Keratinocyte (primary cell): ENCODE results near the gene SF3A1. TPM values are rescaled to one million over a fixed set of nuclear protein-coding genes. Genes with fewer than 3 reads are reported as not detected.

Source experiments
- DNase-seq: peaks from one replicate; pipeline ENCODE4 v3.0.0-alpha.2; 2011; ENCODE audit warnings: low read depth, missing footprints, low spot score
- FAIRE-seq: peaks from 2 replicates; lab custom pipeline; 2011; peaks lifted over from hg19 to GRCh38; lab: Jason Lieb, UNC
- H2AFZ ChIP-seq: 2 replicates; pipeline ENCODE4 v1.6.0; 2012; ENCODE audit warnings: low read length, control low read depth, inconsistent platforms; ENCODE audit not compliant: control insufficient read depth
- H3K27ac ChIP-seq: 2 replicates; pipeline ENCODE4 v1.5.1; 2011; ENCODE audit warnings: low read length; ENCODE audit not compliant: control insufficient read depth, insufficient read depth
- H3K27me3 ChIP-seq: 3 replicates; pipeline ENCODE4 v1.6.0; 2011; ENCODE audit warnings: low read length; ENCODE audit not compliant: control insufficient read depth, insufficient read depth; ENCODE audit errors: extremely low read depth
- H3K36me3 ChIP-seq, 2 experiments: 2 replicates in 1 of 2; 3 replicates in 1 of 2; pipeline ENCODE4 v1.5.1; 2011; ENCODE audit warnings: low read length in 2 of 2, mild to moderate bottlenecking in 1 of 2; ENCODE audit not compliant: control insufficient read depth in 2 of 2, insufficient read depth in 2 of 2; ENCODE audit errors: extremely low read depth in 1 of 2
- H3K4me1 ChIP-seq: 3 replicates; pipeline ENCODE4 v1.5.1; 2011; ENCODE audit warnings: low read length; ENCODE audit not compliant: control insufficient read depth, insufficient read depth; ENCODE audit errors: extremely low read depth
- H3K4me2 ChIP-seq: 3 replicates; pipeline ENCODE4 v1.6.0; 2011; ENCODE audit warnings: low read depth, low read length; ENCODE audit not compliant: control insufficient read depth, insufficient read depth; ENCODE audit errors: extremely low read depth
- H3K4me3 ChIP-seq, 3 experiments: fragments of 200-600 bp in 1 of 3; sonication (generic) in 1 of 3; 2 replicates in 2 of 3; 3 replicates in 1 of 3; pipeline ENCODE4 v1.5.1; 2011 to 2016; ENCODE audit warnings: low read length in 3 of 3, mild to moderate bottlenecking in 3 of 3, control low read depth in 2 of 3, inconsistent platforms in 1 of 3, low read depth in 1 of 3, mixed read lengths in 1 of 3, mixed run types in 1 of 3, moderate library complexity in 1 of 3; ENCODE audit not compliant: control insufficient read depth in 2 of 3, insufficient read depth in 2 of 3; ENCODE audit errors: extremely low read depth in 1 of 3
- H3K79me2 ChIP-seq: 2 replicates; pipeline ENCODE4 v1.6.0; 2012; ENCODE audit warnings: low read length; ENCODE audit not compliant: control insufficient read depth, insufficient read depth
- H3K9ac ChIP-seq: 3 replicates; pipeline ENCODE4 v1.6.0; 2011; ENCODE audit warnings: low read length; ENCODE audit not compliant: control insufficient read depth, insufficient read depth; ENCODE audit errors: extremely low read depth
- H3K9me1 ChIP-seq: 3 replicates; pipeline ENCODE4 v1.6.0; 2011; ENCODE audit warnings: low read length; ENCODE audit not compliant: control insufficient read depth, insufficient read depth; ENCODE audit errors: extremely low read depth
- H3K9me3 ChIP-seq: 2 replicates; pipeline ENCODE4 v1.5.1; 2012; ENCODE audit warnings: low read depth, low read length; ENCODE audit not compliant: control insufficient read depth
- H4K20me1 ChIP-seq: 3 replicates; pipeline ENCODE4 v1.6.0; 2011; ENCODE audit warnings: low read length; ENCODE audit not compliant: control insufficient read depth, insufficient read depth; ENCODE audit errors: extremely low read depth
- EZH2 ChIP-seq: IDR thresholded peaks from one replicate; pipeline ENCODE4 v1.6.1; 2012; ENCODE audit warnings: inconsistent platforms, mild to moderate bottlenecking, low read length, moderate library complexity
- dilution Hi-C: fragments of 300-500 bp; cut with MboI; formaldehyde crosslinking; loops from one replicate; pipeline ENCODE4 v1.7.0; 2020; ENCODE audit warnings: low sequenced_read_pairs; ENCODE audit not compliant: extremely low pct_ligation_motif_present
- polyA plus RNA-seq, 5 experiments: library from polyadenylated mRNA; depleted of rRNA in 3 of 5; stranded (reverse) in 3 of 5; stranded (forward) in 1 of 5; unstranded in 1 of 5; fragments of >200 nt; gene quantifications; 1 replicate in 1 of 5; 2 replicates in 3 of 5; 3 replicates in 1 of 5; pipeline versions ENCODE4 v1.2.1 to v1.2.3, GENCODE V29; 2011 to 2012; ENCODE audit warnings: missing spikeins in 2 of 5, low read depth in 1 of 5, low replicate concordance in 1 of 5
- TF ChIP-seq, protein P1 (sequence below), 3 experiments: IDR thresholded peaks in 1 of 3; conservative IDR thresholded peaks in 1 of 3; optimal IDR thresholded peaks in 1 of 3; 2 replicates in 2 of 3; 3 replicates in 1 of 3; pipeline versions ENCODE3 to v1.5.1; 2011; ENCODE audit warnings: low read length in 3 of 3, mild to moderate bottlenecking in 3 of 3, moderate library complexity in 2 of 3, control low read depth in 1 of 3, inconsistent platforms in 1 of 3; ENCODE audit not compliant: insufficient read depth in 2 of 3; ENCODE audit errors: extremely low read depth in 1 of 3

The SF3A1 gene
- polyA plus RNA-seq, 1 donor (not counting 4 experiments of a cell fraction or from before 2014, with no cell fraction given) = 34.2 TPM

DNA sequence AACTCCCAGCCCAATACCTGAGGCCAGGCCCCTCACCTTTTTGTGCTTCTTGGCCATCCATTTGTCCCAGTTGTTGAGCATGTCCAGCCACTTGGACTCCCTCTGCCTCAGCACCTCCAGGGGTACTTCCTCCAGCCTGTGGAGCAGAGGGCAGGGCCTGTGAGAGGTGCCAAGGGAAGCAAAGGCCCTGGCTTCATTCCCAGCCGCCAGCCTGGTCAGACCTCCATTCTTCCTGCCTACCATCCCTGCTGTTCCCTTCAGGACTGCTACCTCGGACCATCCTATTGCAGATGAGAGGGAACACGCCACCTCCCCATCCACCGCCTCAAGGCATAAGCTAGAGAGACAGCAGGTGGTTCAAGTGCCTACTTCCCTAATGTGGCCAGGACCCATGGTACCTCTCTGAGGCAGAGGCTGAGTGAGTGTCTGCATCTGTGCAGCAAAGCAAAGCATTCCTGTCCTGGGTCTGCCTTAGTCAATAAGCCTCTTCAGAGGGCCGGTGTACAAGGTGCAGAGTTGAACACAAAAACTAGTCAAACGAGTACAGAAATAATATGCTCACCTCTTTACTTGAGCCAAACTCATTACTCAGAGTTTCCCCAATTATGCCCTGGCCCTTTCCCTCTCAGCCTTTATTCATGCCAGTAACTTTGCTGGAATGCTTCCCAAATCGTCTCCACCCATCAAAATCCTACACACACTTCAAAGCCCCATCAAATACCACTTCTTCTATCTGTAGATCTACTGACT lies 52.0 kb downstream of the SF3A1 start:
- Histone ChIP-seq H3K27ac (peak overlapping the region; percentile 66), H3K4me1 (peaks cover 82% of the 10 kb centered on the region), H3K79me2 (peaks cover 37% of the 10 kb centered on the region), H4K20me1 (peaks cover 3% of the 10 kb centered on the region), H3K9me3 (no peaks in the 10 kb centered on the region), H3K36me3 (peaks cover 11 to 27% of the 10 kb centered on the region in 2 experiments), H3K27me3 (no peaks in the 10 kb centered on the region), H2AFZ (no peak overlapping the region), H3K4me2 (peak overlapping the region; percentile 60), H3K4me3 (peak overlapping the region in 1 of 3 experiments; percentile 21), H3K9ac (peak overlapping the region; percentile 24), H3K9me1 (peaks cover 15% of the 10 kb centered on the region)
- DNase-seq (no peak), FAIRE-seq (peak; percentile 99)
- dilution Hi-C loops = no loop called here
- TF ChIP-seq, protein P1, sequence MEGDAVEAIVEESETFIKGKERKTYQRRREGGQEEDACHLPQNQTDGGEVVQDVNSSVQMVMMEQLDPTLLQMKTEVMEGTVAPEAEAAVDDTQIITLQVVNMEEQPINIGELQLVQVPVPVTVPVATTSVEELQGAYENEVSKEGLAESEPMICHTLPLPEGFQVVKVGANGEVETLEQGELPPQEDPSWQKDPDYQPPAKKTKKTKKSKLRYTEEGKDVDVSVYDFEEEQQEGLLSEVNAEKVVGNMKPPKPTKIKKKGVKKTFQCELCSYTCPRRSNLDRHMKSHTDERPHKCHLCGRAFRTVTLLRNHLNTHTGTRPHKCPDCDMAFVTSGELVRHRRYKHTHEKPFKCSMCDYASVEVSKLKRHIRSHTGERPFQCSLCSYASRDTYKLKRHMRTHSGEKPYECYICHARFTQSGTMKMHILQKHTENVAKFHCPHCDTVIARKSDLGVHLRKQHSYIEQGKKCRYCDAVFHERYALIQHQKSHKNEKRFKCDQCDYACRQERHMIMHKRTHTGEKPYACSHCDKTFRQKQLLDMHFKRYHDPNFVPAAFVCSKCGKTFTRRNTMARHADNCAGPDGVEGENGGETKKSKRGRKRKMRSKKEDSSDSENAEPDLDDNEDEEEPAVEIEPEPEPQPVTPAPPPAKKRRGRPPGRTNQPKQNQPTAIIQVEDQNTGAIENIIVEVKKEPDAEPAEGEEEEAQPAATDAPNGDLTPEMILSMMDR (optimal IDR thresholded peaks at IDR 0.05 in 1 of 3, IDR thresholded peaks at IDR 0.05 in 1 of 3, conservative IDR thresholded peaks at IDR 0.05 in 1 of 3; ENCODE audit: extremely low read depth in 1 of 3, insufficient read depth in 2 of 3, low read length in 3 of 3) = no peak
- TF ChIP-seq EZH2 = no peak

- H3K79me2 ChIP-seq = peaks cover 26% of the 10 kb centered on the region
- no peaks in the 10 kb centered on the region for H3K9me3 ChIP-seq
- FAIRE-seq (no peak), DNase-seq (no peak)
- dilution Hi-C loops = no loop called here
- peak overlapping the region; percentile 18 for H3K9ac ChIP-seq
- H3K4me3 ChIP-seq = peak overlapping the region in 1 of 3 experiments; percentile 31
- H3K4me2 ChIP-seq = peak overlapping the region; percentile 65
- peaks cover 20 to 38% of the 10 kb centered on the region in 2 experiments for H3K36me3 ChIP-seq
- peaks cover 7% of the 10 kb centered on the region for H4K20me1 ChIP-seq
- peaks cover 77% of the 10 kb centered on the region for H3K4me1 ChIP-seq
- H2AFZ ChIP-seq = no peak overlapping the region
- TF ChIP-seq, protein P1 (optimal IDR thresholded peaks at IDR 0.05 in 1 of 3, IDR thresholded peaks at IDR 0.05 in 1 of 3, conservative IDR thresholded peaks at IDR 0.05 in 1 of 3; ENCODE audit: extremely low read depth in 1 of 3, insufficient read depth in 2 of 3, low read length in 3 of 3) = no peak
- peak overlapping the region; percentile 61 for H3K27ac ChIP-seq
- H3K9me1 ChIP-seq = peaks cover 11% of the 10 kb centered on the region
- H3K27me3 ChIP-seq = no peaks in the 10 kb centered on the region
Observed at GRCh38 chr22:30302810-30303138, 53.9 kb downstream of the SF3A1 start.
